NCI-H1092 (cell line): ENCODE measurements around the gene ALDH3A2.
"Not testable (repeated sequence)": the region's sequence is repeated elsewhere in the genome, so short reads cannot be mapped to it uniquely, and the experiment has no call there.

Source experiments
- DNase-seq: peaks from one replicate; lab custom pipeline; 2025; lab: John Stamatoyannopoulos, UW

ALDH3A2 gene

GRCh38 chr17:19651451-19652238, 3.1 kb downstream of the ALDH3A2 start:
- DNase-seq, result no peak

GRCh38 chr17:19652595-19652994, 4.0 kb downstream of the ALDH3A2 start:
- DNase-seq, result no peak

- no peak for DNase-seq
Measured at GRCh38 chr17:19654342-19654886, 5.9 kb downstream of the ALDH3A2 start.

GRCh38 chr17:19654896-19655295, 6.3 kb downstream of the ALDH3A2 start:
- DNase-seq, result no peak

- DNase-seq, result no peak
Measured at GRCh38 chr17:19656336-19656735, 7.8 kb downstream of the ALDH3A2 start.

- DNase-seq, result no peak
Measured at GRCh38 chr17:19656851-19657581, 8.5 kb downstream of the ALDH3A2 start.

- DNase-seq, result no peak
Measured at GRCh38 chr17:19659366-19660177, 11.0 kb downstream of the ALDH3A2 start.

- DNase-seq, result no peak
Measured at GRCh38 chr17:19660219-19660870, 11.8 kb downstream of the ALDH3A2 start.

- no peak for DNase-seq
Measured at GRCh38 chr17:19661121-19661520, 12.6 kb downstream of the ALDH3A2 start.

GRCh38 chr17:19663097-19663496, 14.5 kb downstream of the ALDH3A2 start:
- DNase-seq, result no peak

GRCh38 chr17:19664136-19664820, 15.7 kb downstream of the ALDH3A2 start:
- DNase-seq, result no peak

GRCh38 chr17:19664821-19665181, 16.2 kb downstream of the ALDH3A2 start:
- no peak for DNase-seq

GRCh38 chr17:19669680-19670079, 21.1 kb downstream of the ALDH3A2 start:
- DNase-seq, result not testable (repeated sequence)

- no peak for DNase-seq
Measured at GRCh38 chr17:19670908-19671307, 22.4 kb downstream of the ALDH3A2 start.

- no peak for DNase-seq
Measured at GRCh38 chr17:19671433-19671832, 22.9 kb downstream of the ALDH3A2 start.

GRCh38 chr17:19672009-19672750, 23.6 kb downstream of the ALDH3A2 start:
- no peak for DNase-seq

GRCh38 chr17:19673623-19674022, 25.1 kb downstream of the ALDH3A2 start:
- no peak for DNase-seq

GRCh38 chr17:19676896-19677295, 28.3 kb downstream of the ALDH3A2 start:
- DNase-seq, result no peak

- no peak for DNase-seq
Measured at GRCh38 chr17:19677736-19678379, 29.3 kb downstream of the ALDH3A2 start.
